GM21423 (cell line): ENCODE results near the gene LYAR.

Experiments used
- ATAC-seq: cut with Tn5 transposase; IDR thresholded peaks from one replicate; pipeline ENCODE4 v1.9.1; 2021; ENCODE audit warnings: mild to moderate bottlenecking, moderate library complexity; ENCODE audit not compliant: unreplicated experiment

The LYAR gene

GRCh38 chr4:4225915-4226605 lies 63.9 kb downstream of the LYAR start:
- ATAC-seq, result no peak
